HG02798 (cell line): ENCODE results near the gene GPC5.
"Not testable (repeated sequence)": the region's sequence is repeated elsewhere in the genome, so short reads cannot be mapped to it uniquely, and the experiment has no call there.

ENCODE experiments used
- ATAC-seq: cut with Tn5 transposase; IDR thresholded peaks from one replicate; pipeline ENCODE4 v1.9.1; 2021; ENCODE audit warnings: mild to moderate bottlenecking; ENCODE audit not compliant: unreplicated experiment, poor library complexity

The GPC5 gene

DNA sequence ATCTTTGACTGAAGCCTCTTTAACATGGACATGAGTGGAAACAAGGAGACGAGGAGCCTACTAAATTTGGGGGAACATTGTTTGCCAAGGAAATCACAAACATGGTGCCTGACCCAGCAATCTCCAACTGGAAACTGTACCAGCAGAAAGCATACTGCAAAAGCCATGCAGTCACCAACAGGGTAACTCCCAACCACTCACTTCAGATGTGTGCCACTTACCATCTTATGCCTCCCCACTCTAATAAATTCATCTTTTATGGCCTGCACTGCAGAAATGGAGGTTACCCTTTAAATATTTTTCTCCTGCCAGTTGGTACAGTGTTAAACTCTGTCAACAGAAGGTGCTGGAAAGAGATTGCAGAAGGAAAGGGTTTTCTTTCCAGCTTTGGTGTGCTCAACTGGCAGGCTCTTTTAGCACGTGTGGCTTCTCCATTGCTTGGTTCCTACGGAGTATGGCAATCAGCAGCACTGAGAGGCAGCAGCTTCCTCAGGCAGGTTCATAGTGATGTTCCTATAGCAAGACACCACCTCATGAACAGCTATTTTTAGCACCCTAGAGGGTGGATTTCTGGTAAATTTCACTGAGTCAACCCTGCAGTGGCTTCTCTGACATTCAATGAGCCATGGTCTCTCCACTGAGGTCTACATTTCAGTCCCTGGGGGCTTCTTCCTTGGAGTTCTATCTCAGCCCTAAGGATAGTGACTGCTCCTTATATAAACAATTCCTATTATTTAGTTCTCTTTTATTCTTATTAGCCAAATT lies 29.6 kb upstream of the GPC5 start:
- ATAC-seq: peak; percentile 28

GRCh38 chr13:91369441-91369831 lies 29.0 kb upstream of the GPC5 start:
- peak; percentile 37 for ATAC-seq

GRCh38 chr13:91370501-91370900 lies 27.9 kb upstream of the GPC5 start:
- ATAC-seq: no peak

DNA sequence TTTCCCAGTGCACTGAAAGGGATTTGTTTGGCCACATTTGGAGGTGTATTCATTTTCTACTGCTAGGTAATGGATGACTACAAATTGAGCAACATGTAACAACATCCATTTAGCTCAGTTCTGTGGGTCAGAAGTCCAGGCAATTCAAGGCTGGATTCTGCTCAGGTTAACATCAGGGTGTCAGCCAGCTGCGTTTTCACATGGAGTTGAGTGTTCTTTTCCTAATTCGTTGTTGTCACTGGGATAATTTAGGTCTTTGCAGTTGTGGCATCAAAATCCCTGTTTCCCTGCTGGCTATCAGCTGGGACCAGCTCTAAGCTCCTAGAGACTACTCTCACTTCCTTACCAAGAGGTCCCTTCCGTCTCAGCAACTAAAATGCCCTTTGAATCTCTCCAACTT lies 25.5 kb upstream of the GPC5 start:
- ATAC-seq: no peak

DNA sequence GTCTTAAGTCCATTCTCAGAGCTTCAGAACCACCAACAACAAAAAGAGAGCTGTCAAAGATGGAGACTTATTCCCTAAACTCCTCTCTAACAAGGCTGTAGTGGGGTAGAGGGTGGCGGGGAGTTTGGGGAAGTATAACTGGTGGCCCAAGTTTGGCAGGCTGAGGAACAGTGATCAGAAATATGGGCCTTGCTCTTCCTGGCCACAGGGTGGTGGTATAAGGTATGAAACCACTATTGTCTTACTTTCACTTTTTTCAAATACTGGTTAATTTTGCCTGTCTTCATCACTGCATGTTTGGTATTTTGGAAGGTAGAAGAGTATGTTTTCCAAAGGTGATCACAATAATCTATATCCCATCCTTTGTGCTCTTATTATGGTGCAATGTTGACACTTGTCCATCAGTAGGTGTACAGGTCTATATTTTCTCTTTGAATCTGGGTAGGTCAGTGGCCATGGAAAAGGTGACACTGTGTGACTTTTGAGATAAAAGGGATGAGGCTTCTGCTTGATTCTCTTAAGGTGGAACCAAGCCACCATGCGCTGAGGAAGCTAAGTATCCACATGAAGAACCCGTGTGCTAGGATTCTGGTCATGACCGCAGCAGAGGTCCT lies 23.2 kb upstream of the GPC5 start:
- peak; percentile 93 for ATAC-seq

GRCh38 chr13:91381371-91381770 lies 17.1 kb upstream of the GPC5 start:
- ATAC-seq: no peak

GRCh38 chr13:91383836-91384235 lies 14.6 kb upstream of the GPC5 start:
- no peak for ATAC-seq

DNA sequence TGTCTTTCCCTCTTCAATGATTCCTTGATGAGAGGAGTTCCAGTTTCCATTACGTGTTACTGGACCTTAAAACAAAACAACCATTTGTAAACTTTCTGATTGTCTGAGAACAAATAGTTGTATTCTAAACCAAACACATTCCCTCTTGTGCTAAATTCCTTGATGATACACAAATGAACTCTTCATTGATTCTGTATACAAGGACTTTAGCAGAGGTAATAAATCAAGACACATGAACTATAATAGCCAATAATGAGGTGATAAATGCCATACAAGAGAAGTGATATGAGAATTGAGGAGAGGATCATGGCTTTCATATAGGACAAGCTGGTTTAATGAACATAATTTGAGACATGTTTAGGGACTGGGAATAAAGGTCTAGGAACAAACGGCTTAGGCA lies 13.5 kb upstream of the GPC5 start:
- ATAC-seq: no peak

DNA sequence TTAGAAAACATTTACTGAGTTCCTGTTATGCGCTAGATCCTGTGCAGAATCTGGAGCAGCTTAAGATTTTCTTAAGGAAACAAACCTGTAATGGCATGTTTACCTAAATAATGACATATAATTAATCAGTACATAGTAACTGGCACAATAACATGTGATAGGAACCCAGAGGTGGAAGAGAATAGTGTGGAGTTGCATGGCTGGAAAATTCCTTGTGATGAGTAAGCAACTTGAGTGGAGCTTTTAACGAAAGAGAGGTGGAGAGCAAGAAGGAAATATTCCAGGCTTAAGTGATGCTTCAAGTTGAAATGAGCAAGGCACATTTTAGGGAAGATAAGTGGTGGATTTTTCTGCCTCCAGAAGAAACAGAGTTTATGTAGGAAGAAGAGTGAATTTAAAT lies 9.2 kb upstream of the GPC5 start:
- no peak for ATAC-seq

DNA sequence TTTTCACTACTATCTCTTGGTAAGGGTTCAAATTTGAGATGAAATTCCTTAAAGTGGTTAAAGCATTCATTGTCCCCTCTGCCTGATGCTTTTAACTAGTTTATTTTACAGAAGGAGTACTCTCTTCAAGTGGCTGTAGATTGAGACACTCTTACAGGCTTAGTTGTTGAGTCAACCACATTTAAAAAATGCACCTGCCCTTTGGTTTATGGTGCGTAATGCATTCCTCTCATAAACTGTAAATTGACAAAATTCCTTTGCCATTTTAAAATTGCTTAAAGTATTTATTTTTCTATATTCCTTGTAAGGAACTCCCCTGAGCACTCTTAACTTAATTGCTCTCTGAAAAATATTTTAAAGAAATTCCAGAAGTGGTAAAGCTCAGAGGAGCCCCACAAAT lies 826 bp upstream of the GPC5 start:
- ATAC-seq: no peak

GRCh38 chr13:91399189-91400062 lies 1.0 kb downstream of the GPC5 start:
- peak; percentile 16 for ATAC-seq

DNA sequence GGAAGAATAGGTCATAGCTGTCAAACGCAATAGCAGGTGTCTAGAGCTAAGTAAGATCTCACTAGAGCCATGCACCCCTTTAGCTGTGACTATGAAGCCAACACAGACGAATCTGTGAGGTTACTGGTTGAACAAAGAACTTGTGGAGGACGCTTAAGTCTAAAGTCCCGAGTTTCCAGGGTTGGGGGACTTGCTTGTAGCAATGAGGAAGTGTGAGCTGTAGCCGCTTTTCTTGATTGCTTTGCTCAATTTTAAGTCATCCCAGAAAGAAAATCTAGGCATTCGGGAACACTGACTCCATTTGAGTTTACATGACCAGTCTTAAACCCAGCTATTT lies 1.6 kb downstream of the GPC5 start:
- no peak for ATAC-seq

DNA sequence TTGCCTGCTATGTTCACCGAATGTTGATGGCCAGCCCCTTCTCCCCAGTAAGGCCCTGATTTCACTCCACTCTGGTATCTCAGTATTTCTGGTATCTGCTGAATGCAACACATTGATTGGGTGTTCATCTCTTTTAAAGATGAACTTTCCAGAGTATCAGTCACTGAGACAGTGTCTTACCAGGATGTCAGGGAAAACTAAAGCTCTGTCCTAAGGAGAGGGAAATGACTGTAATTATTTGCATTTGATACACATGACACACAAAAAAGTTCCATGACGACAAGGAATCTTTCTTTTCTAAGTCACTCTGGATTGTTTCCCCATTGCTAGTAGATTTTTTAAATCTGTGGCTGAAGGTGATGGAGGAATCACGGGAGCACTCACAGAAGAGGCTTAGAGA lies 2.2 kb downstream of the GPC5 start:
- ATAC-seq: no peak

DNA sequence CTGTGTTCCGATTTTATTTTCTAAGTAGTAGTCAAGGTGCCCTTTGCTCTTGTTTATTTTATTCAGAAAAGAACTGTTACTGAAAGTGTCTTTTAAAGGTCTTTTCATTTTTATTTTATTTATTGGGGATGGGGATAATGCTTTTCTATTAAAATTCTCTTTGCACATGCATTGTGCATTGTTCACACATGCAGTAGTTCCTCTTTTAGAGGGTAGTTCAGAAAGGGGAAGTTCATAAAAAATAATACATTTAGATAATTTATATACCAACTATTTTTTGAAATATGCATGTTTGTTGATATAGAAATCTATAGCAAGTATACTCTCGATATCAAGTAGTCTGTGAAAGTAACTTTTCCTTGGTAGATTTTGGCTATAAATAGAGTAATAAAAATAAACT lies 3.5 kb downstream of the GPC5 start:
- no peak for ATAC-seq

- ATAC-seq: peak; percentile 85
Measured at GRCh38 chr13:91405240-91405639, 6.8 kb downstream of the GPC5 start.

DNA sequence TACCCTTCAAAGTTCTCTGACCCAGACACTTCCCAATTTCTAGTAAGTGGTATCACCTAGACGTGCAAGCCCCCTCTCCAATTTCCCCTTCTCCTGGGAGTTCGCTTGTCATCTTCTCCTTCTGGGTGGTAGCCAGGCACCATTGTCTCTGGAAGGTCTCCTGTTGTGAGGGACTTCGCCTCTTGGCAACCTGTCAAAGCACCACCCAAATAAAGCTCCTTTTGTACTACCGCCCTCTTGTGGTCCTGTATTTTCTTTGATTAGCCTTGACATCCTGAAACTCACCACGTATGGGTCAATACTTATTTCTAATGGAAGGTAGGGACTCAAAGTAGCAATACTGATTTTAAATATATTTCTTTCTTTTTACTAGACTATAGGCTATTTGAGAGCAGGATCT lies 8.2 kb downstream of the GPC5 start:
- ATAC-seq: peak; percentile 76

DNA sequence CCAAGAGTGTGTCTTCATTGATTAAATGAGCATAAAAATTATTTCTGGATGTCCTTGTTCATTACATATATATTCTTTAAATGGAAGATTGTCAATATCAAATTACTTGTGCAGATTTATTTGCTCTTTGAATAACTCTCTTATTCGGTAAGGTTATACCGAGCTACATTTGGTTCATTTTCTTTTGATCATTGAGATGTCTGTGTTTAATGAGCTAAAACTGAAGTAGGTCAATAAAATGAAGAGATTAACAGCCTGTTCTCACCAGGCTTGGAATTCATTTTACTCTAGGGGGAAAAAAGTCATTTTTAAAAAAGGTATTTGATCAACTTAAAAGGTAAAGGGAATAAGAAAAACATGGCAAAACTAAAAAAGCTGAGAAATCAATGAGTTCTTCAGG lies 10.6 kb downstream of the GPC5 start:
- ATAC-seq: no peak

GRCh38 chr13:91416579-91416978 lies 18.2 kb downstream of the GPC5 start:
- ATAC-seq: not testable (repeated sequence)

DNA sequence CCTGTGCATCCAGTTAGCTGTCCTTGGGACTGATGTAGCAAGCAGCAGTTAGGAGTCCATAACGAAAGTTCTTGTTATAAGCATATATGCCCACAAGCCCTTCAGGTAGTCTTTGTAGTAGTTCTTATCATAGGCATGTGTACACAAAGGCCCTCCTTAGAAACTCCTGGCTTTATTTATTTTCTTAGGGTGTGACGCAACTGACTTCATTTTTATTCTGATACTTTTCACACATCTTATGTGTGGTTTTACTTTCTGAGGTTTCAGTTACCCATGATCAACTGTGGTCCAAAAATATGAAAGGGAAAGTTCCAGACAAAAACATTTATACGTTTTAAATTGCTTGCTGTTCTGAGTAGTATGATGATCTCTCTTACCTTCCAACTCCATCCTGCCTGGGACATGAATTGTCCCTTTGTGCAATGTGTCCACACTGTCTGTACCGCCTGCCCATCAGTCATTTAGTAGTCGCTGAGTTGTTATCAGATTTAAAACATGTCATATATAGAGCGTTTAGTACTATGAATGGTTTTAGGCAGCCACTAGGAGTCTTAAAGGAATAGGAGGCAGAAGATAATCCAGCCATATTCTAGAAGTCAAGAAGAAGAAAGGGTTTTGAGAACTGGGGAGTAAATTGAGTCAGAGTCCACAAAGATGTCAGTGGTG lies 19.4 kb downstream of the GPC5 start:
- no peak for ATAC-seq

GRCh38 chr13:91426913-91427312 lies 28.5 kb downstream of the GPC5 start:
- ATAC-seq: no peak

- not testable (repeated sequence) for ATAC-seq
Measured at GRCh38 chr13:91438674-91439073, 40.3 kb downstream of the GPC5 start.
